Measurements from ENCODE around the gene USH2A. TPM values are rescaled to one million over a fixed set of nuclear protein-coding genes. Genes with fewer than 3 reads are reported as not detected.

Gene USH2A
- total RNA-seq, 1 donor from 2014 or later, result 0.14 TPM

- H3K36me3 Mint-ChIP-seq (ENCODE audit: low read depth), result no peaks in the 10 kb centered on the region
- H3K4me1 Mint-ChIP-seq, result no peaks in the 10 kb centered on the region
- no peak overlapping the region for H3K27ac Mint-ChIP-seq (ENCODE audit: unreplicated experiment)
- H3K27me3 Mint-ChIP-seq (ENCODE audit: low read depth), result no peaks in the 10 kb centered on the region
- no peaks in the 10 kb centered on the region for H3K9me3 Mint-ChIP-seq
- no peak overlapping the region for H3K4me3 Mint-ChIP-seq
- no peak for DNase-seq (ENCODE audit: low read depth, low spot score)
- TF ChIP-seq CTCF (conservative IDR thresholded peaks at IDR 0.05), result no peak
Observed at GRCh38 chr1:216209125-216209524, 214.1 kb downstream of the USH2A start.

GRCh38 chr1:216207154-216207553, 216.1 kb downstream of the USH2A start:
- TF ChIP-seq CTCF (conservative IDR thresholded peaks at IDR 0.05), result no peak
- Mint-ChIP-seq H3K4me1 (no peaks in the 10 kb centered on the region), H3K36me3 (ENCODE audit: low read depth) (no peaks in the 10 kb centered on the region), H3K4me3 (no peak overlapping the region), H3K27me3 (ENCODE audit: low read depth) (no peaks in the 10 kb centered on the region), H3K27ac (ENCODE audit: unreplicated experiment) (no peak overlapping the region), H3K9me3 (no peaks in the 10 kb centered on the region)
- no peak for DNase-seq (ENCODE audit: low read depth, low spot score)

GRCh38 chr1:216205176-216205575, 218.1 kb downstream of the USH2A start:
- H3K9me3 Mint-ChIP-seq, result no peaks in the 10 kb centered on the region
- H3K27me3 Mint-ChIP-seq (ENCODE audit: low read depth), result no peaks in the 10 kb centered on the region
- no peaks in the 10 kb centered on the region for H3K4me1 Mint-ChIP-seq
- no peaks in the 10 kb centered on the region for H3K36me3 Mint-ChIP-seq (ENCODE audit: low read depth)
- DNase-seq (ENCODE audit: low read depth, low spot score), result no peak
- H3K4me3 Mint-ChIP-seq, result no peak overlapping the region
- TF ChIP-seq CTCF (conservative IDR thresholded peaks at IDR 0.05), result no peak
- H3K27ac Mint-ChIP-seq (ENCODE audit: unreplicated experiment), result no peak overlapping the region

- H3K27ac Mint-ChIP-seq (ENCODE audit: unreplicated experiment), result no peak overlapping the region
- H3K9me3 Mint-ChIP-seq, result no peaks in the 10 kb centered on the region
- no peaks in the 10 kb centered on the region for H3K36me3 Mint-ChIP-seq (ENCODE audit: low read depth)
- no peaks in the 10 kb centered on the region for H3K27me3 Mint-ChIP-seq (ENCODE audit: low read depth)
- H3K4me1 Mint-ChIP-seq, result no peaks in the 10 kb centered on the region
- H3K4me3 Mint-ChIP-seq, result no peak overlapping the region
- no peak for DNase-seq (ENCODE audit: low read depth, low spot score)
- no peak for TF ChIP-seq CTCF (conservative IDR thresholded peaks at IDR 0.05)
Observed at GRCh38 chr1:216201946-216202345, 221.3 kb downstream of the USH2A start.

GRCh38 chr1:216200941-216201340, 222.3 kb downstream of the USH2A start:
- Mint-ChIP-seq H3K4me1 (no peaks in the 10 kb centered on the region), H3K4me3 (no peak overlapping the region), H3K27me3 (ENCODE audit: low read depth) (no peaks in the 10 kb centered on the region), H3K27ac (ENCODE audit: unreplicated experiment) (no peak overlapping the region), H3K36me3 (ENCODE audit: low read depth) (no peaks in the 10 kb centered on the region), H3K9me3 (no peaks in the 10 kb centered on the region)
- no peak for DNase-seq (ENCODE audit: low read depth, low spot score)
- TF ChIP-seq CTCF (conservative IDR thresholded peaks at IDR 0.05), result no peak

GRCh38 chr1:216194721-216195120, 228.5 kb downstream of the USH2A start:
- Mint-ChIP-seq H3K27me3 (ENCODE audit: low read depth) (no peaks in the 10 kb centered on the region), H3K4me3 (no peak overlapping the region), H3K4me1 (no peaks in the 10 kb centered on the region), H3K36me3 (ENCODE audit: low read depth) (no peaks in the 10 kb centered on the region), H3K9me3 (no peaks in the 10 kb centered on the region), H3K27ac (ENCODE audit: unreplicated experiment) (no peak overlapping the region)
- DNase-seq (ENCODE audit: low read depth, low spot score), result no peak
- no peak for TF ChIP-seq CTCF (conservative IDR thresholded peaks at IDR 0.05)

Data from neural crest cell (in vitro differentiated cells).